Uterus (tissue), 2 donors: ENCODE data around the gene INPP5A.

Source experiments
- POLR2A ChIP-seq, 2 donors: fragments of 450-650 bp; IDR thresholded peaks; one replicate each; pipeline ENCODE4 v1.6.1; 2016; ENCODE audit warnings: antibody characterized with exemption in 2 of 2, mild to moderate bottlenecking in 1 of 2, moderate library complexity in 1 of 2
- TF ChIP-seq, protein P1 (sequence below), 4 experiments: fragments of 200-600 bp in 2 of 4; fragments of 450-650 bp in 2 of 4; sonication (generic) in 2 of 4; IDR thresholded peaks; one replicate each; pipeline ENCODE4 v1.5.1; 2016 to 2019; ENCODE audit warnings: antibody characterized with exemption in 4 of 4, mild to moderate bottlenecking in 2 of 4, moderate library complexity in 1 of 4

DNA sequence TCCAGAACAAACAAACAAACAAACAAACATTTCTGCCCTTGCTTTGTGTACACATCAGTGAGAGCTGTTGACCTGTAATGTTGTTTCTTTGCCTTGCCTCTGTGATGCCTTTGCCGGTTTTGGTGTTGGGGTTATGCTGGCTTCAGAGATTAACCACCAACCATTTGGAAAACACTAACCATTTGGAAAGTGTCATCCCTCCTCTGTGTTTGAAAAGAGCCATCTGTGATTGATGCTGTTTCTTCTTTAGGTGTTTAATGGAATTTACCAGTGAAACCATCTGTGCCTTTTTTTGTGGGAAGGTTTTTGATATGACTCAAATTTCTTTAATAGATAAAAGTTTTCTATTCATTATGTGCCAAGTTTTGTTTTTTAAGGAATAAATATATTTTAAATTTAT lies 46.5 kb downstream of the INPP5A start:
- TF ChIP-seq, protein P1, sequence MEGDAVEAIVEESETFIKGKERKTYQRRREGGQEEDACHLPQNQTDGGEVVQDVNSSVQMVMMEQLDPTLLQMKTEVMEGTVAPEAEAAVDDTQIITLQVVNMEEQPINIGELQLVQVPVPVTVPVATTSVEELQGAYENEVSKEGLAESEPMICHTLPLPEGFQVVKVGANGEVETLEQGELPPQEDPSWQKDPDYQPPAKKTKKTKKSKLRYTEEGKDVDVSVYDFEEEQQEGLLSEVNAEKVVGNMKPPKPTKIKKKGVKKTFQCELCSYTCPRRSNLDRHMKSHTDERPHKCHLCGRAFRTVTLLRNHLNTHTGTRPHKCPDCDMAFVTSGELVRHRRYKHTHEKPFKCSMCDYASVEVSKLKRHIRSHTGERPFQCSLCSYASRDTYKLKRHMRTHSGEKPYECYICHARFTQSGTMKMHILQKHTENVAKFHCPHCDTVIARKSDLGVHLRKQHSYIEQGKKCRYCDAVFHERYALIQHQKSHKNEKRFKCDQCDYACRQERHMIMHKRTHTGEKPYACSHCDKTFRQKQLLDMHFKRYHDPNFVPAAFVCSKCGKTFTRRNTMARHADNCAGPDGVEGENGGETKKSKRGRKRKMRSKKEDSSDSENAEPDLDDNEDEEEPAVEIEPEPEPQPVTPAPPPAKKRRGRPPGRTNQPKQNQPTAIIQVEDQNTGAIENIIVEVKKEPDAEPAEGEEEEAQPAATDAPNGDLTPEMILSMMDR (IDR thresholded peaks at IDR 0.05) = no peak
- no peak for TF ChIP-seq POLR2A (IDR thresholded peaks at IDR 0.05)
